WTC11 (cell line): ENCODE results near the gene PLK3. TPM values are rescaled to one million over a fixed set of nuclear protein-coding genes. Genes with fewer than 3 reads are reported as not detected.

Experiments
- total RNA-seq: library from RNA; stranded (reverse); gene quantifications from 3 replicates; pipeline ENCODE4 v1.2.3, GENCODE V29; 2021

The PLK3 gene
- total RNA-seq, 1 experiment from 2014 or later = 16.4 TPM

Other genes with a start within 250 kb of the PLK3 start
- 8.2 to 10.9 TPM (median 10.0 TPM) in 3 replicates for gene TMEM53, start 125.9 kb upstream of the PLK3 start, total RNA-seq
- gene ARMH1, start 125.7 kb upstream of the PLK3 start, total RNA-seq = 0.74 to 1.6 TPM (median 0.78 TPM) in 3 replicates
- not detected in 3 replicates for gene RNU5D-1, start 69.2 kb upstream of the PLK3 start, total RNA-seq
- 82.6 to 93.8 TPM (median 85.4 TPM) in 3 replicates for gene KIF2C, start 60.5 kb upstream of the PLK3 start, total RNA-seq
- gene RPS8, start 24.8 kb upstream of the PLK3 start, total RNA-seq = 2,343 to 2,726 TPM (median 2,722 TPM) in 3 replicates
- gene BEST4, start 12.2 kb upstream of the PLK3 start, total RNA-seq = 1.6 to 1.7 TPM (median 1.6 TPM) in 3 replicates
- gene DYNLT4, start 7.0 kb downstream of the PLK3 start, total RNA-seq = 0.31 to 0.62 TPM (median 0.57 TPM) in 3 replicates
- gene BTBD19, start 8.1 kb downstream of the PLK3 start, total RNA-seq = 1.7 to 2.0 TPM (median 1.8 TPM) in 3 replicates
- gene PTCH2, start 42.9 kb downstream of the PLK3 start, total RNA-seq = 0.71 to 1.1 TPM (median 0.96 TPM) in 3 replicates
- gene EIF2B3, start 186.2 kb downstream of the PLK3 start, total RNA-seq = 27.4 to 33.2 TPM (median 29.0 TPM) in 3 replicates
- gene HECTD3, start 210.9 kb downstream of the PLK3 start, total RNA-seq = 33.2 to 39.5 TPM (median 35.1 TPM) in 3 replicates
- 95.2 to 118 TPM (median 96.0 TPM) in 3 replicates for gene UROD, start 211.9 kb downstream of the PLK3 start, total RNA-seq